ENCODE results near the gene RGL3. TPM values are rescaled to one million over a fixed set of nuclear protein-coding genes. Genes with fewer than 3 reads are reported as not detected.

The RGL3 gene
- total RNA-seq, 6 experiments from 2014 or later: 6.7 to 26.6 (median 19.7) TPM

- DNase-seq: no peak
- no peak for TF ChIP-seq POLR2A (IDR thresholded peaks at IDR 0.05)
- no peak for TF ChIP-seq CTCF (IDR thresholded peaks at IDR 0.05)
- ATAC-seq: peak in 3 of 4 donors; percentile 3 to 13 (median 4)
- H3K4me3 ChIP-seq: no peak overlapping the region
- intact Hi-C loops (cut with DNase I): loop anchor here in 1 of 2 donors (10.0 kb wide), 2 partner anchors 61 to 151 kb away; partner anchors contain the start of genes EPOR and TSPAN16
- peaks cover 0 to 58% (median 25%) of the 10 kb centered on the region in 4 donors for H3K36me3 ChIP-seq
- no peaks in the 10 kb centered on the region for H3K4me1 ChIP-seq
- 60% methylated on average over 1 of the region's 14 CpGs for WGBS (ENCODE audit: insufficient coverage, low coverage, low lambda C conversion rate, missing lambda C conversion rate)
- H3K27me3 ChIP-seq: no peaks in the 10 kb centered on the region
- H3K27ac ChIP-seq: no peak overlapping the region
- no peaks in the 10 kb centered on the region for H3K9me3 ChIP-seq
Observed at GRCh38 chr19:11446271-11446651, 27.1 kb upstream of the RGL3 start.

- intact Hi-C loops (cut with DNase I): loop anchor here in 1 of 2 donors (10.0 kb wide), 2 partner anchors 60 to 150 kb away; partner anchors contain the start of genes EPOR and TSPAN16
- no peak for ATAC-seq
- no peak for TF ChIP-seq POLR2A (IDR thresholded peaks at IDR 0.05)
- no peak for TF ChIP-seq CTCF (IDR thresholded peaks at IDR 0.05)
- Histone ChIP-seq H3K4me1 (no peaks in the 10 kb centered on the region), H3K9me3 (no peaks in the 10 kb centered on the region), H3K27ac (no peak overlapping the region), H3K4me3 (no peak overlapping the region), H3K27me3 (no peaks in the 10 kb centered on the region), H3K36me3 (peaks cover 0 to 69% (median 30%) of the 10 kb centered on the region in 4 donors)
- DNase-seq: no peak
- WGBS (ENCODE audit: insufficient coverage, low coverage, low lambda C conversion rate, missing lambda C conversion rate): 74% methylated on average over 2 of the region's 13 CpGs
Observed at GRCh38 chr19:11445141-11445540, 26.0 kb upstream of the RGL3 start.

- Histone ChIP-seq H3K4me3 (no peak overlapping the region), H3K4me1 (no peaks in the 10 kb centered on the region), H3K27me3 (no peaks in the 10 kb centered on the region), H3K27ac (no peak overlapping the region), H3K9me3 (no peaks in the 10 kb centered on the region), H3K36me3 (peaks cover 0 to 73% (median 34%) of the 10 kb centered on the region in 4 donors)
- WGBS (ENCODE audit: insufficient coverage, low coverage, low lambda C conversion rate, missing lambda C conversion rate): 71% methylated on average over 1 of the region's 5 CpGs
- ATAC-seq (no peak), DNase-seq (no peak)
- intact Hi-C loops (cut with DNase I): loop anchor here in 1 of 2 donors (10.0 kb wide), 2 partner anchors 59 to 149 kb away; partner anchors contain the start of genes EPOR and TSPAN16
- TF ChIP-seq CTCF (IDR thresholded peaks at IDR 0.05) (no peak), POLR2A (IDR thresholded peaks at IDR 0.05) (no peak)
Observed at GRCh38 chr19:11444059-11444458, 24.9 kb upstream of the RGL3 start.

GRCh38 chr19:11437955-11438354 lies 18.8 kb upstream of the RGL3 start:
- Histone ChIP-seq H3K27me3 (no peaks in the 10 kb centered on the region), H3K4me1 (peaks cover 0 to 11% (median 5%) of the 10 kb centered on the region in 4 donors), H3K9me3 (no peaks in the 10 kb centered on the region), H3K27ac (no peak overlapping the region), H3K36me3 (peaks cover 0 to 60% (median 29%) of the 10 kb centered on the region in 4 donors), H3K4me3 (no peak overlapping the region)
- intact Hi-C loops (cut with DNase I): no loop called here
- TF ChIP-seq CTCF (IDR thresholded peaks at IDR 0.05) (no peak), POLR2A (IDR thresholded peaks at IDR 0.05) (no peak)
- ATAC-seq (no peak), DNase-seq (no peak)
- WGBS (ENCODE audit: insufficient coverage, low coverage, low lambda C conversion rate, missing lambda C conversion rate): 97% methylated on average over 4 of the region's 9 CpGs

All from right lobe of liver (tissue), 6 donors.